Glutamatergic neuron (in vitro differentiated cells): ENCODE measurements around the gene MYT1. TPM values are rescaled to one million over a fixed set of nuclear protein-coding genes. Genes with fewer than 3 reads are reported as not detected.
A peak's percentile ranks its signal among the peaks of the same experiment; 100 is the strongest.

ENCODE experiments used
- DNase-seq: peaks from one replicate; pipeline ENCODE4 v3.0.0; 2022
- H3K27ac Mint-ChIP-seq: one replicate; pipeline ENCODE4 v1.8.0; 2020; ENCODE audit warnings: mild to moderate bottlenecking, mixed read lengths, inconsistent platforms; ENCODE audit not compliant: unreplicated experiment
- H3K27me3 Mint-ChIP-seq: one replicate; pipeline ENCODE4 v1.8.0; 2020; ENCODE audit warnings: mild to moderate bottlenecking, moderate library complexity, mixed read lengths, inconsistent platforms; ENCODE audit not compliant: unreplicated experiment
- H3K36me3 Mint-ChIP-seq: one replicate; pipeline ENCODE4 v1.8.0; 2020; ENCODE audit warnings: mild to moderate bottlenecking, mixed read lengths, inconsistent platforms; ENCODE audit not compliant: unreplicated experiment
- H3K4me1 Mint-ChIP-seq: one replicate; pipeline ENCODE4 v1.8.0; 2020; ENCODE audit warnings: mild to moderate bottlenecking, low read depth, mixed read lengths, inconsistent platforms; ENCODE audit not compliant: unreplicated experiment
- H3K4me3 Mint-ChIP-seq: one replicate; pipeline ENCODE4 v1.8.0; 2020; ENCODE audit warnings: mild to moderate bottlenecking, mixed read lengths, inconsistent platforms; ENCODE audit not compliant: unreplicated experiment
- H3K9me3 Mint-ChIP-seq: one replicate; pipeline ENCODE4 v1.8.0; 2020; ENCODE audit warnings: mild to moderate bottlenecking, moderate library complexity, mixed read lengths, inconsistent platforms; ENCODE audit not compliant: unreplicated experiment
- total RNA-seq: library from RNA; stranded (reverse); fragmentation: NEBNext Ultra II Directional; extraction: Animal tissue kit (Norgen Biotek cat#: 25700); gene quantifications from one replicate; pipeline ENCODE4 v1.2.1, GENCODE V29; 2021; ENCODE audit not compliant: unreplicated experiment
- TF ChIP-seq, protein P1 (sequence below): fragments of 200-600 bp; sonication (generic); IDR thresholded peaks from one replicate; pipeline ENCODE4 v1.5.0; 2021; ENCODE audit not compliant: partially characterized antibody, unreplicated experiment

MYT1 gene
- total RNA-seq, 1 donor from 2014 or later = 159 TPM

DNA sequence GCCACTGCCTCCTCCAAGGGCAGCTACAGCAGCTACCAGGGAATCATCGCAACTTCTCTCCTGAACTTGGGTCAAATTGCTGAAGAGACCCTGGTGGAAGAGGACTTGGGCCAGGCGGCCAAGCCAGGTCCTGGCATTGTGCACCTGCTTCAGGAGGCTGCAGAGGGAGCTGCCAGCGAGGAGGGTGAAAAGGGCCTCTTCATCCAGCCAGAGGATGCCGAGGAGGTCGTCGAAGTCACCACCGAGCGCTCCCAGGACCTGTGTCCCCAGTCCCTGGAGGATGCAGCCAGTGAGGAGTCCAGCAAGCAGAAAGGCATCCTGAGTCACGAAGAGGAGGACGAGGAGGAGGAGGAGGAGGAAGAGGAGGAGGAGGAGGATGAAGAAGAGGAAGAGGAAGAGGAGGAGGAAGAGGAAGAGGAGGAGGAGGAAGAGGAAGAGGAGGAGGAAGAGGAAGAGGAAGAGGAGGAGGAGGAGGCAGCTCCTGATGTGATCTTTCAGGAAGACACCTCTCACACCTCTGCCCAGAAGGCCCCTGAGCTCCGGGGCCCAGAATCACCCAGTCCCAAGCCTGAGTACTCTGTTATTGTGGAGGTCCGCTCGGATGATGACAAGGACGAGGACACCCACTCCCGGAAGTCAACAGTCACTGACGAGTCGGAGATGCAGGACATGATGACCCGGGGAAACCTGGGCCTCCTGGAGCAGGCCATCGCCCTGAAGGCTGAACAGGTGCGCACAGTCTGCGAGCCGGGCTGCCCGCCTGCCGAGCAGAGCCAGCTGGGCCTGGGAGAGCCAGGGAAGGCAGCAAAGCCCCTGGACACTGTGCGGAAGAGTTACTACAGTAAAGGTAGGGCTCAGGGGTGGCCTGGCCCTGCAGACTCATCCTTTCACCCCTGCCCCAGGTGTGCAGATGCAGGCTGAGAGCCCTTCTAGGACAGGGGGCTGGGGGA lies 43.7 kb downstream of the MYT1 start:
- peak overlapping the region; percentile 75 for H3K27ac Mint-ChIP-seq
- peaks cover 23% of the 10 kb centered on the region for H3K27me3 Mint-ChIP-seq
- TF ChIP-seq, protein P1, sequence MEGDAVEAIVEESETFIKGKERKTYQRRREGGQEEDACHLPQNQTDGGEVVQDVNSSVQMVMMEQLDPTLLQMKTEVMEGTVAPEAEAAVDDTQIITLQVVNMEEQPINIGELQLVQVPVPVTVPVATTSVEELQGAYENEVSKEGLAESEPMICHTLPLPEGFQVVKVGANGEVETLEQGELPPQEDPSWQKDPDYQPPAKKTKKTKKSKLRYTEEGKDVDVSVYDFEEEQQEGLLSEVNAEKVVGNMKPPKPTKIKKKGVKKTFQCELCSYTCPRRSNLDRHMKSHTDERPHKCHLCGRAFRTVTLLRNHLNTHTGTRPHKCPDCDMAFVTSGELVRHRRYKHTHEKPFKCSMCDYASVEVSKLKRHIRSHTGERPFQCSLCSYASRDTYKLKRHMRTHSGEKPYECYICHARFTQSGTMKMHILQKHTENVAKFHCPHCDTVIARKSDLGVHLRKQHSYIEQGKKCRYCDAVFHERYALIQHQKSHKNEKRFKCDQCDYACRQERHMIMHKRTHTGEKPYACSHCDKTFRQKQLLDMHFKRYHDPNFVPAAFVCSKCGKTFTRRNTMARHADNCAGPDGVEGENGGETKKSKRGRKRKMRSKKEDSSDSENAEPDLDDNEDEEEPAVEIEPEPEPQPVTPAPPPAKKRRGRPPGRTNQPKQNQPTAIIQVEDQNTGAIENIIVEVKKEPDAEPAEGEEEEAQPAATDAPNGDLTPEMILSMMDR = no peak
- H3K9me3 Mint-ChIP-seq = peaks cover 25% of the 10 kb centered on the region
- peaks cover 31% of the 10 kb centered on the region for H3K4me1 Mint-ChIP-seq
- DNase-seq = no peak
- peaks cover 5% of the 10 kb centered on the region for H3K36me3 Mint-ChIP-seq
- peak overlapping the region; percentile 5 for H3K4me3 Mint-ChIP-seq

DNA sequence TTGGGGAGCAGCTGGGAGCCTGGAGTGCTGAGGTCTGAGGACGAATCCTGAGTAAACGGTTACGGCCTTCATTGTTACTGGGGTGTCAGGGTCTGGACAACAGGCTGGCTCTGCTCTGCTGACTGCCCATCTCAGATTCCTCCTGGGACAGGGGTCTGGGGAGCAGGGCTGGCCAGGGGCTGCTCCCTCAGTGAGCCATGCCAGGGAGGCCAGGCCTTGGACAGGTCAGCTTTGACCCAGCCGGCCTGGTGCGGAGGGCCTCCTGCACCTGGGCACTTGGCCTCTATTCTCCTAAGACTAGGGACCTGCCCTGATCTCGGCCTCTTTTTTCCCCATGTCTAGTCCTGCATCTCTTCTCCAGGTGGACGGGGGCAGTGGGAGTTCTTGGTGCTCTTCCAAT lies 44.9 kb downstream of the MYT1 start:
- H3K9me3 Mint-ChIP-seq = peaks cover 25% of the 10 kb centered on the region
- peak overlapping the region; percentile 75 for H3K27ac Mint-ChIP-seq
- peaks cover 26% of the 10 kb centered on the region for H3K4me1 Mint-ChIP-seq
- H3K36me3 Mint-ChIP-seq = peaks cover 5% of the 10 kb centered on the region
- TF ChIP-seq, protein P1 = no peak
- peaks cover 25% of the 10 kb centered on the region for H3K27me3 Mint-ChIP-seq
- no peak overlapping the region for H3K4me3 Mint-ChIP-seq
- no peak for DNase-seq

DNA sequence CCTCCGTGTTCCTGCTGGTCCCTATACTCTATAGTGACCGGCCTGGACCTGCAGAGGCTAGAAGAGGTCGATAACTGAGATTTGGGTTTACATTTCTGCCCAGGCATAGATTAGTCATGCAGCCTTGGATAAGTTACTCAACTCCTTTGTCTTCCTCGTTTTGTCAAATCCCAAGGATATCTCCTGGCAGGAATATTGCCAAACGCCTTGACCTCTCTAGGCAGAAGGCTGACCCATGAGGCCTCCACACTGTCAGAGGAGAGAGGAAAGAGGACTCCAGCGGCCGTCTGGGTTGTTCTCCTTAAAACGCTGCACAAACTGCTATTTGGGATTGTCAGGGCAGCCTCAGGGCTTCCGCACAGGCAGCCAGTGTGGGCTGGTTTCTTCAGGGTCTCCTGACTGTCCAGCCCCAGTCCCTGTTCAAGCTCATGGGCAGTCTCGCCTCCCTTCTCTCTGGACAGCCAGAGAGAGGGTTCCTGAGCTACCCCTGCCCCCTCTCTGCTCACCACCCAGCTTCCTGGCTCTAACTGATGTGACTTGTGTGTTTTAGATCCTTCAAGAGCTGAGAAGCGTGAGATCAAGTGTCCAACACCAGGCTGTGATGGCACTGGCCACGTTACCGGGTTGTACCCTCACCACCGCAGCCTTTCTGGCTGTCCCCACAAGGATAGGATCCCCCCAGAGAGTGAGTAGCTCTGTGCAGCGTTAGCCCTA lies 46.6 kb downstream of the MYT1 start:
- Mint-ChIP-seq H3K4me1 (peaks cover 18% of the 10 kb centered on the region), H3K27me3 (peaks cover 31% of the 10 kb centered on the region), H3K9me3 (peaks cover 30% of the 10 kb centered on the region), H3K27ac (no peak overlapping the region), H3K36me3 (peaks cover 12% of the 10 kb centered on the region), H3K4me3 (no peak overlapping the region)
- no peak for DNase-seq
- TF ChIP-seq, protein P1 = no peak

DNA sequence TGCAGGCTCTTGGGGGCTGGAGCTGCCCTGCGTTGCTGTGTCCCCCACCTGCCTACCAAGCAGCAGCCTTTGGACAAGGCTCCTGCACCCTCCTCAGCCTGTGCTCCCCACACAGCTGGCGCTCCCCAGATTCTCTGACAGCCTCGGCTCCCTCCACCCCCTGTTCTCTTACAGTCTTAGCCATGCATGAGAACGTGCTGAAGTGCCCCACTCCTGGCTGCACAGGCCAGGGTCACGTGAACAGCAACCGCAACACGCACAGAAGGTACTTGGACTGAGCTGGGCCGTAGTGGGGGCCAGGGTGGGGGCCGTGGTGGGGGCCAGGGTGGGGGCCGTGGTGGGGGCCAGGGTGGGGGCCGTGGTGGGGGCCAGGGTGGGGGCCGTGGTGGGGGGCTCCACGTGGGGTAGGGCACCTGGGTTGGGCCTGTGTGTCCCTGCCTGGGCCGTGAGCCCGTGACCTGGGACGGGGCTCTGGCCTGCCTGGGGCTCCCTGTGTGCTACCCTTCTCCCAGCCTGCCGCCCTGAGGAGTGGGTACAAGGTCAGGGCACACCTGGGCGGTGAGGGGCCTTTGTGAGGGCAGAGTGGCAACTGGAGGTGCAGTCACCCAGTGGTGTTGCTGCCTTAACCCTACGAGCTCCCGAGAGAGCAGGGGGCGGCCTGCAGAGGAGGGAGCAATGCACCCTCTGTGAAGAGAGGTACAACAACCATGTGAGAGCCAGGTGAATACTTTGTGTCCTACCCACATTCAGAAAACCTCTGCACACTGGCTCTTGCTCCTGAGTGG lies 47.8 kb downstream of the MYT1 start:
- TF ChIP-seq, protein P1 = no peak
- H3K36me3 Mint-ChIP-seq = peaks cover 9% of the 10 kb centered on the region

More for the DNA sequence above, 47.8 kb downstream of the MYT1 start:
- Mint-ChIP-seq H3K4me3 (no peak overlapping the region), H3K27ac (no peak overlapping the region), H3K9me3 (peaks cover 28% of the 10 kb centered on the region), H3K27me3 (peaks cover 30% of the 10 kb centered on the region), H3K4me1 (peaks cover 15% of the 10 kb centered on the region)
- no peak for DNase-seq
